Transverse colon (tissue), 4 donors: Measurements from ENCODE around the gene C16orf95. TPM values are rescaled to one million over a fixed set of nuclear protein-coding genes. Genes with fewer than 3 reads are reported as not detected.

Source experiments
- DNase-seq: peaks from one replicate; pipeline ENCODE4 v3.0.0-alpha.2; 2019
- H3K27ac ChIP-seq, 4 donors: fragments of 200-600 bp; sonication (generic); 2 replicates each; pipeline ENCODE4 v1.5.1; 2016 to 2018; ENCODE audit warnings: inconsistent platforms in 4 of 4
- H3K27me3 ChIP-seq: fragments of 200-600 bp; sonication (generic); 2 replicates; pipeline ENCODE4 v1.5.1; 2017; ENCODE audit warnings: inconsistent platforms
- H3K36me3 ChIP-seq, 4 donors: fragments of 200-600 bp; sonication (generic); 2 replicates each; pipeline ENCODE4 v1.5.1; 2017 to 2019; ENCODE audit warnings: inconsistent platforms in 4 of 4
- H3K4me1 ChIP-seq, 4 donors: fragments of 200-600 bp; sonication (generic); 2 replicates each; pipeline ENCODE4 v1.5.1; 2017 to 2020; ENCODE audit warnings: inconsistent platforms in 4 of 4
- H3K4me3 ChIP-seq, 4 donors: fragments of 200-600 bp; sonication (generic); 1 replicate in 1 of 4; 2 replicates in 3 of 4; pipeline versions ENCODE4 v1.5.1 to v1.6.1; 2017 to 2019; ENCODE audit warnings: inconsistent platforms in 4 of 4
- H3K9me3 ChIP-seq, 2 donors: fragments of 200-600 bp; sonication (generic); 2 replicates each; pipeline ENCODE4 v1.5.1; 2017 to 2019; ENCODE audit warnings: inconsistent platforms in 2 of 2
- CTCF ChIP-seq, 5 experiments: fragments of 200-600 bp in 3 of 5; fragments of 450-650 bp in 2 of 5; sonication (generic) in 3 of 5; IDR thresholded peaks; 1 replicate in 2 of 5; 2 replicates in 3 of 5; pipeline ENCODE4 v1.5.1; 2016 to 2017; ENCODE audit warnings: antibody characterized with exemption in 5 of 5, inconsistent platforms in 3 of 5, mild to moderate bottlenecking in 2 of 5, moderate library complexity in 1 of 5
- EP300 ChIP-seq: sonication (generic); formaldehyde crosslinking; IDR thresholded peaks from one replicate; pipeline ENCODE4 v1.6.1; 2017; ENCODE audit warnings: antibody characterized with exemption, low read depth
- POLR2A ChIP-seq: fragments of 450-650 bp; IDR thresholded peaks from one replicate; pipeline ENCODE4 v1.6.1; 2016; ENCODE audit warnings: antibody characterized with exemption, mild to moderate bottlenecking, moderate library complexity
- POLR2AphosphoS5 ChIP-seq, 3 donors: sonication (generic); formaldehyde crosslinking; IDR thresholded peaks; one replicate each; pipeline ENCODE4 v1.6.1; 2016; ENCODE audit warnings: antibody characterized with exemption in 3 of 3
- WGBS, 2 donors: methylation state at CpG; one replicate each; pipeline ENCODE4 v1.1.5; 2018; ENCODE audit warnings: low coverage in 1 of 2; 5-methylcytosine and 5-hydroxymethylcytosine counted together
- in situ Hi-C, 4 donors: fragments of 200-750 bp; cut with MboI; loops; one replicate each; pipeline versions ENCODE4 v1.15.0 to v1.15.1; 2017; ENCODE audit warnings: low sequenced_read_pairs in 3 of 4, low pct_ligation_motif_present in 1 of 4, low pct_unique_long_range_greater_than_20kb in 1 of 4
- intact Hi-C: fragments of 100-400 bp; cut with DNase I; formaldehyde crosslinking; loops from one replicate; pipeline ENCODE4 v1.15.1; 2023; ENCODE audit warnings: low total_unique reads
- total RNA-seq, 4 donors: library from RNA; depleted of rRNA; stranded (reverse); fragments of >200 nt; gene quantifications; one replicate each; pipeline ENCODE4 v1.1.0, GENCODE V29; 2016

Gene C16orf95
- total RNA-seq, 4 donors from 2014 or later: 1.1 to 2.3 TPM; not detected in 2

- Histone ChIP-seq H3K36me3 (no peaks in the 10 kb centered on the region), H3K4me3 (no peak overlapping the region), H3K9me3 (no peaks in the 10 kb centered on the region), H3K27me3 (no peaks in the 10 kb centered on the region), H3K4me1 (peaks cover 0 to 6% (median 0%) of the 10 kb centered on the region in 4 donors), H3K27ac (no peak overlapping the region)
- in situ Hi-C loops (loop anchor here in 1 of 4 donors (25.0 kb wide), 1 partner anchor 331 kb away; no protein-coding TSS in a partner anchor), intact Hi-C loops (no loop called here)
- DNase-seq: no peak
- TF ChIP-seq EP300 (no peak), POLR2A (no peak), POLR2AphosphoS5 (IDR thresholded peaks at IDR 0.05) (no peak), CTCF (IDR thresholded peaks at IDR 0.05) (no peak)
- WGBS, 2 donors: 71 to 84% methylated on average over 3 of the region's 3 CpGs
These were observed 10.7 kb downstream of the C16orf95 start for GRCh38 chr16:87306516-87306915.

- TF ChIP-seq POLR2A (no peak), CTCF (IDR thresholded peaks at IDR 0.05) (peak in 1 of 5 experiments; percentile 23), EP300 (no peak), POLR2AphosphoS5 (IDR thresholded peaks at IDR 0.05) (no peak)
- H3K36me3 ChIP-seq: no peaks in the 10 kb centered on the region
- no peak overlapping the region for H3K27ac ChIP-seq
- in situ Hi-C loops: loop anchor here in 1 of 4 donors (25.0 kb wide), 1 partner anchor 332 kb away; no protein-coding TSS in a partner anchor
- WGBS, 2 donors: 62 to 63% methylated on average over 5 to 26 of the region's 30 CpGs
- H3K27me3 ChIP-seq: no peaks in the 10 kb centered on the region
- no peak for DNase-seq
- intact Hi-C loops: no loop called here
- H3K4me1 ChIP-seq: peaks cover 0 to 6% (median 0%) of the 10 kb centered on the region in 4 donors
- no peaks in the 10 kb centered on the region for H3K9me3 ChIP-seq
- no peak overlapping the region for H3K4me3 ChIP-seq
These were observed 11.4 kb downstream of the C16orf95 start for GRCh38 chr16:87305505-87306391.

- Histone ChIP-seq H3K4me3 (no peak overlapping the region), H3K36me3 (no peaks in the 10 kb centered on the region), H3K4me1 (peaks cover 0 to 6% (median 0%) of the 10 kb centered on the region in 4 donors), H3K27me3 (no peaks in the 10 kb centered on the region), H3K9me3 (no peaks in the 10 kb centered on the region), H3K27ac (no peak overlapping the region)
- DNase-seq: no peak
- in situ Hi-C loops (loop anchor here in 1 of 4 donors (25.0 kb wide), 1 partner anchor 332 kb away; no protein-coding TSS in a partner anchor), intact Hi-C loops (no loop called here)
- no peak for TF ChIP-seq CTCF (IDR thresholded peaks at IDR 0.05)
- no peak for TF ChIP-seq POLR2A
- TF ChIP-seq EP300: no peak
- TF ChIP-seq POLR2AphosphoS5 (IDR thresholded peaks at IDR 0.05): no peak
- 57 to 87% methylated on average over 3 to 10 of the region's 10 CpGs for WGBS, 2 donors
These were observed 12.2 kb downstream of the C16orf95 start for GRCh38 chr16:87304951-87305350.

- intact Hi-C loops: no loop called here
- no peak for TF ChIP-seq EP300
- TF ChIP-seq POLR2A: no peak
- TF ChIP-seq CTCF (IDR thresholded peaks at IDR 0.05): no peak
- TF ChIP-seq POLR2AphosphoS5 (IDR thresholded peaks at IDR 0.05): no peak
- no peak overlapping the region for H3K4me3 ChIP-seq
- 87 to 100% methylated on average over 2 to 4 of the region's 4 CpGs for WGBS, 2 donors
- no peak for DNase-seq
- no peaks in the 10 kb centered on the region for H3K9me3 ChIP-seq
- H3K27ac ChIP-seq: no peak overlapping the region
- in situ Hi-C loops: loop anchor here in 1 of 4 donors (25.0 kb wide), 1 partner anchor 333 kb away; no protein-coding TSS in a partner anchor
- no peaks in the 10 kb centered on the region for H3K36me3 ChIP-seq
- H3K4me1 ChIP-seq: peaks cover 0 to 6% (median 0%) of the 10 kb centered on the region in 4 donors
- no peaks in the 10 kb centered on the region for H3K27me3 ChIP-seq
These were observed 13.2 kb downstream of the C16orf95 start for GRCh38 chr16:87303962-87304521.
